HG03432 (cell line): Measurements from ENCODE around the gene PRPSAP1.

Experiments used
- ATAC-seq: cut with Tn5 transposase; IDR thresholded peaks from one replicate; pipeline ENCODE4 v1.9.1; 2021; ENCODE audit warnings: mild to moderate bottlenecking, moderate library complexity; ENCODE audit not compliant: unreplicated experiment

PRPSAP1 gene

DNA sequence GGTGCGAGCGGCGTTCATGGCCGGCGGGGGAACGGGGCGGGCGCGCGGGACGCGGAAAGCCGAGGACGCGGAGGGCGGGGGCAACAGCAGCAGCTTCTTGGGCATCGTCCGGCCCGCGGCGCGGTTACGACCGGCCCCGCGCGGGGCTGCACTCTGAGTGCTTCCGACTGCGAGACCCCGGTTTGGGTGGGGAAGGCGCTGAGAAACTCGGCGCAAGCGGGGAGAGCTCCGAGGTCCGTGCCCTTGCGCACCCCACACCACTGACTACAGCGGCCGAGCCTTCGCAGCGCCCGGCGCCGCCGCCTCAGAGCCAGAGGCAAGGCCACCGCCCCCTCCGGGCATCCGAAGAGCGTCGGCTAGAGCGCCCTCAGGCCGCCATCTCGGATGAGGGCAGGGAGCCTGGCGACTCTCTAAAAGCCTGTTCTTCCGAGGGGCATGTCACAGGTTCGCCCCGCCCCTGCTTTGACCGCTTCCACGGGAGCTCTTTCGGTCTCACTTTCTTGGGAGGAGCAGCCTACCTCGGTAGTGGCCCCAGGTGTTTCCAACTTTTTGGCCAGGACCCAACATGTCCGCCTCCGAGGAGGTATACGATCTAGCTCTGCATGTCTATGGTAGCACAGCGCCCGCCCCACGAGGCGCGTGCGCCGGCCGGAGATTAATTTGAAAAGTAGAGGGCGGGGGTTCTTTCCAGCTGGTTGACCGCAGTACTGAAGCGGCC, at the start of gene PRPSAP1:
Gene PRPSAP1 (minus strand): TSS at position 318 of the 718 bp plus-strand sequence. CDS start 213 bp downstream, at position 105.
- peak; percentile 92 for ATAC-seq

GRCh38 chr17:76402711-76403110, 49.0 kb upstream of the PRPSAP1 start:
- no peak for ATAC-seq

DNA sequence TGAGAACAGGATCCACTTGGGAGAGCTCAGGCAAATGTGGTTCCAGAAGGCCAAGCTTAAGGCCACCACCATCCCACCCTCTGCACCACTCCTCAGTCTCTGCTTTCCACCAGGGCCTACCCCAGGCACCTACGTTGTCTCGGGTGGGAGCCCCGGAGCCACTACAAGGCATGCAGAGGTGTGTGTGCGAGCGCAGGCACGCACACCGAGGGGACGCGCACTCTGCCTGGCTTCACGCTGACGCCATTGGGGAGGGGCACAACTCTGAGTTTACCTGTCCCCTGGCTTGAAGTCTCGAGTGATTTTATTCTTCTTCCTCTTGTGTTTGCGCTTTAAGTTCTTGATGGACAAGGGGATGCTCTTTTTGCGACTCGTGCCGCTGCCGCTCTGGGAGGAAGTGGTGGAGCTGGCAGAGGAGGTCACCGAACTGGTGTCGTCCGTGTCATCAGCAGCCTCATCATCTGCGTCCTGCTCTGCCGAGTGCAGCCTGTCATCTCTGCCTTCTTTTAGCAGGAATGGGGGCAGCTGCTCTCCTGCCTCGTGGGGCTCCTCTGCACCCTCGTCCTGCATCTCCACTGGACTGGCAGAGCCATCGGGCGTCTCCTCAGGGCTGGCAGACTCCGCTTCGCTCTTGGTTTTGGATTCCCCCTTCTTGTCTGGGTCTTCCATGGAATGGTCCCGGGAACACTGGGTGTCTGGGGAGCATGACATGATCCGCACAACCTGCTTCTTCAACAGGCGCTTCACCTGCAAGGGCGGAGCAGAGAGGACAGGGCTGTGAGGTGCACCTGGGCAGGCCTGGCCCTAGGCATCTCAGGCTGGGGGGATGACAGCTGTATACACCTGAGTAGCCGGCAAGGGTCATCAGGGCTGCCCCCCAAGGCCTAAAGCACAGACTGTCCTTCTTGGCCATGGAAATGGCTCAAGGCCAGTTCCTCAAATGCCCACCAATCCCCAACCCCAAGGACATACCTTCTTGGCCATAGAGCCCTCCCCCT, 45.8 kb upstream of the PRPSAP1 start:
- ATAC-seq = no peak

DNA sequence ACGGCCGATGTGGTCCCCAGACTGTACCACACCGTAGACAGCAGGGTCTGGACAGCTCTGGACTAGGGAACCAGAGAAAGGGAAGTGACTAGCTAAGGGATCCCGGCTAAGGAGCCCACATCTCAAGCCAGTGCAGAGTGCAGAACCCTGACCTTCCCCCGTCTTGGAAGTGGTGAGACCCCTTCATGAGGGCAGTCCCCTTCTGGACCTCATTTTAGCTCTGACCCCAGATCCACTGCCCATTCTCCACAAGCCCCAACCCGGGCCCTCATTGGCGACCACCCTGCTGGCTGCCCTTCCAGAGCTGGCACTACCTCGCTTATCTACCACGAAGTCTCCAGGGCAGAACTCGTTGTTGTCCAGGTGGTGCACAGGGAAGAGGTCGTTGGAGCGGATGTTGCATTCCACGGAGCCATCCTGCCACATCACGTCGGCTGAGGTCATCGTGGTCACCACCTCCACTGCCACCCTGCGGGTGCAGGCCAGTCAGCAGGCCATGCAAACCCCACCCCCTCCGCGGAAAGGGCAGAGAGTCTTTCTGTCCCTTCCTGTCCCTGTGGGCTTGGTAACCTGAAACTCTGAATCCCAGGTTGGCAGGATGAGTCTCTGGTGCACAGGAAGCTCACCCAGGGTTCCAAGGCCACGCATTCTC, 44.9 kb upstream of the PRPSAP1 start:
- no peak for ATAC-seq

GRCh38 chr17:76397687-76398522, 44.2 kb upstream of the PRPSAP1 start:
- no peak for ATAC-seq

DNA sequence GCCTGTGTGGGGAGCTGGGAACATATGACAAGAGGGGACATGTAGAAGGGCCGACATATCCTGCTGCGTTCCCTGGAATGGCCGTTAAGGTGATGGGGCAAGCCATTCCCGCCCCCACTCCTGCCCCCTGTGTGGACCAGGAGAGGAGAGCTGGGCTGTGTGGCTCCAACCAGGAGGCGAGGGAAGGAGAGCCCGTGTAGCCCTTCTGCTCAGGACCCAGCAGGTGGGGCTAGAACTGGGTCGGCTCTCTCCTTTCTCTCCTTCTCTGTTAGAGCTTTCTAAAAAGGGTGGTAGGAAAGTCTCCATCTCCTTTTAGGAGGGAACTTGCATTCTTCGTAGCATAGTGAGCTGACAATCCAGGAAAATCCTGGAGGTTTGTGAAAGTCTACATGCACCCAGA, 43.5 kb upstream of the PRPSAP1 start:
- ATAC-seq = no peak

DNA sequence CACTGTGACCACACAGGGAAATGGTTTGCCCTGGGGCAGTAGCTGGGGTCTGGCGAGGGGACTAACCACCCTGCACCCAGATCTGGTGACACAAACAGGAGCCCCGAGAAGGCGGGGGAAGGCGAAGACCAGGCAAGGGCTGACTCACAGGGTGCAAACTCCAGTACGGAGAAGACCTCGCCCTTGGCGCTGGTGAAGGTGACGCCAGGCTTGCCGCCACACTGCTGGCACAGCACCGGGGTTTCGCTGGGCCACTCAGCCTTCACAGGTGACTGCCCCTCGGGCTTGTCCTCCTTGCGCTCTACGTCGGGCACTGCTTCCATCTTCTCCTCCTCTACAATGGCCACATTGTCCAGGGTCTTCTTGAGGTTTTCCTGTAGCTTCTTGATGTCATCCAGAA, 42.3 kb upstream of the PRPSAP1 start:
- no peak for ATAC-seq

DNA sequence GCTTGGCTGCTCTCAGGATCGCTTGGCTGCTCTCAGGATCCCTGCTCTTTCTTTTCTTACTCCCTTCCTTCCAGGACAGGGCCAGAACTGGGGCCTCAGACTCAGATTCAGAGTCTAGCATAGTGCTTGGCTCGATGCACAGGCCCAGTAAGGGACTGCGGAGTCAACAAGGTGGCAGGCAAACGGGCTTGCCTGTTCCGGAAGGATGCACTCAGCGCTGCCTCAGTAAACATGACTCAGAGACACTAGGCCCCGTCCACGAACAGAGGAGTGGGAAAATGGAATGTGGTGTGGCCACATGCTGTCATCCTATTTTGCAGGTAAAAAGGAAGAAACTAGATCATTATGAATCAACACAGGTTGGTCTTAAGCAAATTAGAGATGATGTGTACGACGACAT, 40.5 kb upstream of the PRPSAP1 start:
- no peak for ATAC-seq

DNA sequence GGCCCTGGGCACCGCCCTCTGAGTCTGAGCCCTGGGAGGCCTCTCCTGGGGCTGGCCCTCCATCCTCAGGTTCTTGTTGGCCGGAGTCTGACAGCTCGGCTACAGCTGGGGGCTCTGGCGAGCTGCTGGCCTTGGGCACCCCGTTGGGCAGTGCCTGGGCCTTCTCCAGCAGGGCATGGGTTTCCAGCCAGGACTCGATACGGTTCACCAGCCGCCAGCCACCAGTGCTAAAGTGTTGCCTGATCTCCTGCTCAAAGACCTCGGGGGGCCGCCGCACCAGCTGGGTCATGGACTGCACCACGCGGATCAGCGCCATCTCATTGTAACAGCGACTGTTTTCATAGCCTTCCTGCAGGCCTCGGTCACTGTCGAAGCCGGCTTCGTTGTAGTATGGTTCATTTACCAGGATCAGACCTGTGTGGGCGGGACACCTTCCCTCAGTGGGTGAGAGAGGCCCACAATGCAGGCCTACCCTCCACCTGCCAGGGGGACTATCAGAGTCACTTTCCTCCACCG, 37.5 kb upstream of the PRPSAP1 start:
- no peak for ATAC-seq

GRCh38 chr17:76390003-76390421, 36.3 kb upstream of the PRPSAP1 start:
- ATAC-seq = no peak

DNA sequence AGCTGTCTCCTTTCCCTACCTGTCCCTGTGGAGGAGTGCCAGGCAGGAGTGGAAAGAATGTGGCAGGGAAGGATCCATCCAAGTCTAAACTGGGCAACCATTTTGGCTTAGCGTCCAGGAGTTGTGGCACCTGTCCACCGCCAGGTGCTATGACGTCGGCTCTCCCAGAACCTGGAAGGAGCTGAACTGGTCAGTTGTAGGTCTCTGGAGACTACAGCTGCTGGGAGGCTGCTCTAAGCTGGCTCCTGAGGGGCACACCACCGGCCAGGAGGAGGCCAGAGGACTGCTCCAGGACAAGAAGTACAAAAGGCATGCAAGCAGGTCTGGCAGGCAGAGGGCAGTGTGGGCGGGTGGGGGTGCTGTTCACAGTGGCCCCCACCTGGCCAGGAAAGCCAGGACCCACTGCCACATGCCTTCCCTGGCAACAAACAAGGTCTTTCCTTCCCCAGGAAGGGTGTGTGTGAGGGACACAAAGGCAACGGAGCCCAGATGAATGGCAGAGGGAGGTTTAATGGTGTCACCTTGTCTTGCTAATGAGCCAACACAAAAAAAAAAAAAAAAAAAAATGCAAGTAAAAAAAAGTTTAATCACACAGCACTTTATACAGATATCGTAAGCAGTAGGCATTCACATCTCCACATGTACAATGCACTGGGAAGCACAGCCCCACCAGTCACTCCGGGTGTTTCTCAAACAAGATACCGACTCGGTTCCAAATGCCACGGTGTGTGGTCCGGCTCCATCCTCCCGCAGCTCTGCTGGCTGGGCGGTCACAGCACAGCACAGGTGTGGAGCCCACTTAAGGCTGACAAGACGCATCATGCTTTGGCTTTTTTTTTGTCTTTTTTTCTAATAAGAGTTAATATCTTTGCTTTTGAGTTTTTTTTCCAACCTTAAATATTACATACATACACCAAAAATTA, 35.5 kb upstream of the PRPSAP1 start:
- ATAC-seq = no peak

GRCh38 chr17:76386966-76387765, 33.5 kb upstream of the PRPSAP1 start:
- ATAC-seq = no peak

DNA sequence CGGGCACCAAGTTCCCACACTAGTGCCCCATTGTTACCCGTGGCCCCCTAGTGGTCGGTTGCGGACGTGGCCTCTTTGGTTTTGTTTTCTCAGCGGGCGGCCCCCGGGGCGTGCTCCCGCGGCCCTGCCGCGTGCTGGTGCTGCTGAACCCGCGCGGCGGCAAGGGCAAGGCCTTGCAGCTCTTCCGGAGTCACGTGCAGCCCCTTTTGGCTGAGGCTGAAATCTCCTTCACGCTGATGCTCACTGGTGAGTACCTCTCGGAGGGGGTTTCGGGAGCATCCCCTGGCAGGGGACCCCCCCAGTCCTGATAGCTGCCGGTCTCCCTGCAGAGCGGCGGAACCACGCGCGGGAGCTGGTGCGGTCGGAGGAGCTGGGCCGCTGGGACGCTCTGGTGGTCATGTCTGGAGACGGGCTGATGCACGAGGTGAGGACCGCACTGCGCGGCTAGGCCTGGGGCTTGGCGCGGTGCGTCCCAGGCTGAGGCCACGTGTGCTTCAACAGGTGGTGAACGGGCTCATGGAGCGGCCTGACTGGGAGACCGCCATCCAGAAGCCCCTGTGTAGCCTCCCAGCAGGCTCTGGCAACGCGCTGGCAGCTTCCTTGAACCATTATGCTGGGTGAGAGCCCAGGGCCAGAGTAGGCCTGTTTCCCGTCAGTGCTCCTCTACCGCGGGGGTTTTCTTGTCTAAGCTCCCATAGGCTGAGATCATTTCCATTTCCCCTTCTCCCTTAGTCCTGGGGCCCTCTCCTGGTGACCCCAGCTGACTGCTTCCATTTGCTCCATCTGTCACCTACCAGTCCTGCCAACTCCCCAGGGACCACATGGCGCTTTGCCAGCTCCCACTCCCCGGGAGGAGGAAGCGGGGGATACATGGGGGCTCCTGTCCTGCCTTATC, 32.4 kb upstream of the PRPSAP1 start:
- ATAC-seq = no peak

GRCh38 chr17:76384987-76385891, 31.5 kb upstream of the PRPSAP1 start:
- ATAC-seq = no peak

DNA sequence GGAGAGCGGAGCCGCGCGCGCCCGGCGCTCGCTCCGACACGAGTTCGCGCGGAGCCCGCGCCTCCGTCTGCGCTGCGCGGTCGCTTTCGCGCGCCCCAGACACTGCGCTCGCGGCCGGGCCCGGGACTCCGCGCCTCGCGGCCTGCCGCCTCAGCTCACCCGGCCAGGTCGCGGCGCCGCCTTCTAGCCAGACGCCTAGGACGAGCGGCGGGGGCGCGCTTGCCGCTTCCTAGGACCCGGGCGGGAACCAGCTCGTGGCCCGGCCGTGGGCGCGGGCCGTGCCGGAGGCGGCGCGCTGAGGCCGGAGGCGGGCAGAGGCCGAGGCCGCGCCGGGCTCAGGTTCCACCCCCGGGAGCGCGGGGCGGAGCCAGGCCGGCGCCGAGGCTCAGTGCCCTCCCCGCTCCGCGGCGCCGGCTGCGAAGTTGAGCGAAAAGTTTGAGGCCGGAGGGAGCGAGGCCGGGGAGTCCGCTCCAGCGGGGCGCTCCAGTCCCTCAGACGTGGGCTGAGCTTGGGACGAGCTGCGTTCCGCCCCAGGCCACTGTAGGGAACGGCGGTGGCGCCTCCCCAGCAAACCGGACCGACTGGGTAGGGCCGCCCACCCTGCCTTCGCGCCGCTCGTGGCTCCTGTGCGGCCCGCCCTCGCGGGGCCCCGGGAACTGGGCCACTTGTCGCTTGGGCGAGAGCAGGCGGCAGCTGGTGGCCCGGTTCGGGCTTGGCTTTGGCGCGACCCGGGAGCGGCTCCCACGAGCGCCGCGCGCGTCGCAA, 30.7 kb upstream of the PRPSAP1 start, which contains the start of gene SPHK1:
Gene SPHK1 (plus strand): TSS at position 388 of the 765 bp plus-strand sequence. CDS start 1,036 bp downstream, outside the sequence.
- peak; percentile 60 for ATAC-seq
